Stimulated activated CD8-positive, alpha-beta memory T cell treated with anti-CD3 and anti-CD28 coated beads, Interleukin-7, amount 100 ng/mL, for 24 hours (primary cell): ENCODE measurements around the gene NRXN3.
"Not testable (repeated sequence)": the region's sequence is repeated elsewhere in the genome, so short reads cannot be mapped to it uniquely, and the experiment has no call there.

ENCODE experiments used
- DNase-seq: peaks from one replicate; pipeline ENCODE4 v3.0.0-alpha.2; 2020; ENCODE audit warnings: low read depth

The NRXN3 gene

DNA sequence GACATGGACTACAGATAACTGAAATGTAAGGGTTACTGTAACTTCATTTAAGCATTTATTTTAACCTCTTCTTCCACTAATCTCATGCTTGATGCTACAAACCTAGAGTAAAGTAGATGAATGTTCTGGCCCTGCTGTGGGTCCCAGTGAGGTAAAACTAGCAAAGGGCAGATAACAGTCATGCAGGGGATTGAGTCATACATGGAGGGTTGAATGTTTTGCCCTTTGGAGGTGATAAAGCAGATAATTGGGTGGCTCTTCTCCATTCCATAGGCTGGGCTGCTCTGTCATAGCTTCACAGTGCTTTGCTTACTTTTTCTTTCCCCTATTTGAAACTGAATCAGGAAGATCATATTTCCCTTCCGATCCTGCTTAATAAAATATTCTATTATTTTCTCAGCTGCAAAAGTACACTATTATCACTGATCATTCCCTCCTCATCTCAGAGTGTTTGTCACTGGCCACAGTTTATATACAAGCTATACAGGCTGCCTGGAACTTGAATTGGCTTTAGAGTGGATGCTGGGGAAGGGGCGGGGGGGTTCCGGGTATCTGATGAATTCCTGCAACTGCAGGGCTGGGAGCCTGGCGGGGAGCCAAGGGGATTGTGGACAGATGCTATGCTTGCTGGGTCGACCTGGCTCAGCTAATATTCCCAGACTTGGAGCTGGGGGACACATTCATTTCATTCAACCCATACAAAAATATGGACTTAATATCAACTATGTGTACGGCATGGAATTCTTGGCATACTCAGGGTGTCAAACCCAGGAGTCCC lies 235.1 kb downstream of the NRXN3 start:
- no peak for DNase-seq

DNA sequence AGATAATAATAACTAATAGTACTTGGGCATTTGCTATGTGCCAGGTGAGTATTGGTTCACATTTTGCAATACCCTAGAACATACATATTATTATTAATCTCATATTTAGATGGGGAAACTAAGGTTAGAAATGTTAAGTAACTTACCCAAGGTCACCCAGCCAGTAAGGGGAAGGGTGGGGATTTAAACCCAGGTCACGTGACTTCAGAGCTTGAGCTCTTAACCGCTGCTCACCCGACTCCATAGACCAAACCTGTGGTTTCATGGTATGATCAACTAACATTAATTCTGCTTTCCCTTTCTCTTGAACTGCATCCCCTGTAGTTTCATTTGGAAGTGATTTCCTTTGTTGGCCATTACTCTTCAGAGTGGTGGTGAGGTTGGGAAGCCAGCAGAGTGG lies 242.3 kb downstream of the NRXN3 start:
- DNase-seq, result no peak

DNA sequence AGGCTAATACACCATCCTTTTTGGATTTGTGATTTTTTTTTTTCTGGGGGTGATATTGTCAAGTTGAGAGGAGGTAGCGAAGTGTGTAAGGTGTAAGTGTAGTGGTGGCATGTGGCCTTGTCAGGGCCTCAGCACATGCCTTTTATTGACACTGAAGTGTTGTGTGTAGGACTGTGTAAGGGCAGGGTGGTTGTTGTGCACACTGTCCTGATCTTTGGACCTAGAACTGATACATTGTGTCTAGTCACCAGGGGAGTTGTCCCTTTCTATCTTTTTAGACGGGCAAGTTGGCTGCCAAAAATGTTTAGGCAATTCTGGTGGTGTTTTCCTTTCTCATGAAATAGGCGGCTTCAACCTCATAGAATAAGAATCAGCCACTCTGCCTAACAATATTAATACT lies 244.0 kb downstream of the NRXN3 start:
- DNase-seq, result no peak

GRCh38 chr14:78417532-78417931 lies 247.4 kb downstream of the NRXN3 start:
- no peak for DNase-seq

GRCh38 chr14:78424311-78424710 lies 254.1 kb downstream of the NRXN3 start:
- DNase-seq, result no peak

GRCh38 chr14:78425330-78425729 lies 255.2 kb downstream of the NRXN3 start:
- DNase-seq, result no peak

DNA sequence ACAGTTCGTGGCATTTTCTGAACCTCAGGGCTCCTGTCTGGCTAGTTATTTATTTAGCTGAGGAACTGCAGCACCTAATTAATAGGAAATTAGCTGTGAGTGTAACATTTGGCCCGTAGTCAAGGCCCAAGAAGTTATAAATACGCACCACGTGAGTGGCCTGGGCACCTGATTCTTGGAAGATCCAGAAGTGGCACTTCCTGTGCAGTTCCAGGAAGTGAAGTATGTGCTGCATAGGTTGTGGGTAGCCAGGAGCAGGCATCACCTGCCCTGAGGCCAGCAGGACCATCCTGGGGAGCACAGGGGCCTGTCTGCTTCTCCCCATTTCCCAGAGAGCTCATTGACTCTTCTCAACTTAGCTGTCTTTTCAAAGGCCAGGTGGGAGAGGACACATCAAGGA lies 255.6 kb downstream of the NRXN3 start:
- no peak for DNase-seq

DNA sequence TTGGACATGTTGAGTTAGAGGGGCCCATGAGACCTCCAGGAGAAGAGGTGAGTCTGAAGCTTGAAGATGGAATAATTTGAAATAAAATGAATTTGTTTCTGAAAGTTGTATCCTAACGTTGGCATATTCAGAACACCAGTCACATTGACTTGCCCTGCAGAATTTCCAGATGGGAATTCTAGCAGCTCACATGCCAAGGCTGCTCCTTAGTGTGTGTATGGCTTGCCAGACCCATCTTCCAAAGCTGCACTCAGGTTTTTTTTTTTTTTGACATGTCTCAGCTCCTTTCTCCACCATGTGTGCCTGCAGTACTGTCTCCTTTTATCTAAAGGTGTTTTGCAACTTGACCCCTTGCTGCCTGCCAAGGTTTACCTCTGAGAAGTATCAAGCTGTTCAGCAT lies 261.9 kb downstream of the NRXN3 start:
- no peak for DNase-seq

GRCh38 chr14:78437448-78437847 lies 267.3 kb downstream of the NRXN3 start:
- DNase-seq, result not testable (repeated sequence)

DNA sequence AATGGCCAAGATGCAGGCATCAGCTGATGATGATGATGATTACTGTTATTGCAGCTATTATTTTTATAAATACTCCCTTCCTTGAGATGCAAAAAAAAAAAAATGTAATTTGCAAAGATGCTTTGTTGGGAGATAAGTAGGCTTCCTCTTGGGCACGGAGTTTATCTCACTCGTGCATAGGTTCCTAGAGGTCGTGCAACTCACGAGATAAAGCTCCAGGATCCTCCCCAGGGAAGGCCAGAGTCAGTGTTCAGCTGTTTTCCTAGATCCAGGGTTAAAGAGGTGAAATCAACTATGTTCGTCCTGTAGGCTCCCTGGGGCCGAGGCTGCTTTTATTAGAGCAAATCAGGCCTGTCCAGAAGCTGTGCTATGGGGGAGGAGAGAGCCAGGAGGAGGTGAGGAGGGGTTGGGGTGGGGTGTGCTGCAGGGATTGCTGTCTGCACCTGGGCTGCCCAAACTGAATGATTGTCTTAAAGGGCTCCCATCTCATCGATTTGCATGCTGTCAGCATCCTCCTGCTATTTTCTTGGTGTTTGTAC lies 270.3 kb downstream of the NRXN3 start:
- DNase-seq, result no peak

GRCh38 chr14:78443834-78444233 lies 273.7 kb downstream of the NRXN3 start:
- DNase-seq, result no peak

DNA sequence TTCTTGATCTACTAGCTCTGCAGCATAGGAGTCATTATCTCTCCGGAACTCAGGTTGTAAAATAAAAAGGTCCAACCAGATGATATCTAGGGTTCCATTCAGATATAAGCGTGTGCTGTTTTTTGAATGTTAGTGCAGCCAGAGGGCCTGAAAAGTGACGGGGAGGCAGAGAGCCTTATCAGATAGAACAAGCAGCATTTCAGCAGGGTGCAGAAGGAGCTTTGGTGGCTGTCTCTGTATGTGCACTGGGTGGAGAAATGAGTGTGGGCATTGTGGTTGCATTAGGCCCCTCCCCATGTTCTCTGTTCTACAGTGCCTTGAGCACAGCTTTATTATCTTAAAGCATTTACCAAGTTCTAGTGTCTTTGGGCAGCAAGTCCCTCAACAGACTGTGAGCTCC lies 275.1 kb downstream of the NRXN3 start:
- DNase-seq, result no peak

GRCh38 chr14:78446807-78447206 lies 276.6 kb downstream of the NRXN3 start:
- no peak for DNase-seq

GRCh38 chr14:78448164-78449094 lies 278.3 kb downstream of the NRXN3 start:
- DNase-seq, result no peak

DNA sequence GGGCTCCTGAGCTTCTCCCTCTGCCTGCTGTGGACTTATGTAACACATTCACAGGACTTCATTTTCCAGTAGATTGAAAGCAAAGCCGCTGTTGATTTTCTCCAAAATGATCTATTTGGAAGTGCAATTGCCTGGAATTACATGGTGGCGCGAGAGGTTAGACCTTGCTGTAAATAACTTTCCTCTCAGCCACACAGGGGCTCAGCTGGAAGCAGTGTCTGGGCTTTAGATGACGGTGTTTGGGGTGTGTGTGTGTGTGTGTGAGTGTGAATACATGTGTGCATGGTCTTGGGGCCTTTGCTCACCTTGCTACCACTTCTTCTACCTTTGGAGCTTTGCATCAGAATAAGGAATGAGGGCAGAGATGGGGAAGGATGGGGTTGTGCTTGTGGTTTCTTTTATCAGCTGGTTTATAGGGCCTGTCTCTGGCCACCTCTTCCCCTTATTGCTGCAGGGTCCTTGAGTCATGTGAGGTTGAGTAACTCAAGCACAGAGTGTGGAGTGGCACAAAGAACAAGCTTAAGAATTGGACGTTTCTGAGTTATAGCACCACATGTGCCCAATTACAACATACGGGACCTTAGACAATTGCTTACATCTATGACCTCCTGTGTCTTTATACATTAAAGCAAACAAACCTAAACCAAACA lies 280.6 kb downstream of the NRXN3 start:
- DNase-seq, result no peak

GRCh38 chr14:78451319-78451695 lies 281.1 kb downstream of the NRXN3 start:
- no peak for DNase-seq

GRCh38 chr14:78455896-78456435 lies 285.8 kb downstream of the NRXN3 start:
- DNase-seq, result no peak

DNA sequence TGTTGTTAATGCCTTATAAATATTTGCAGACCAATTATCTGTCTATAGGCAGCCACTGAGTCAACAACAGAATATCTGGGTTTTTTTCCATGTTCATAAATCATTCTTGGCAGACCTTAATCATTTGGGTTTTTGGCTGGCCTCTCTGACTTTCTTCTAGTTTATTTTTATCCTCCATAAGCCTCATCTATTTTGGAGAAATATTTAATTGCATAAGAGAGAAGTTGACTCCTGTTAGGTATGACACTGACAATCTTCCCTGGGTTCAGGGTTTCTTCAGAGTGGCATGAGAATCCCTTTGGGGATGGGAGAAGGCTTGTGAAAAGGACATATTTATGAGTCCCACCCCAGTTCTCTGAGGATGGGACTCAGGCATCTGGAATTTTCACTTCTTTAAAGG lies 299.8 kb downstream of the NRXN3 start:
- no peak for DNase-seq

GRCh38 chr14:78479127-78479780 lies 309.1 kb downstream of the NRXN3 start:
- DNase-seq, result no peak

DNA sequence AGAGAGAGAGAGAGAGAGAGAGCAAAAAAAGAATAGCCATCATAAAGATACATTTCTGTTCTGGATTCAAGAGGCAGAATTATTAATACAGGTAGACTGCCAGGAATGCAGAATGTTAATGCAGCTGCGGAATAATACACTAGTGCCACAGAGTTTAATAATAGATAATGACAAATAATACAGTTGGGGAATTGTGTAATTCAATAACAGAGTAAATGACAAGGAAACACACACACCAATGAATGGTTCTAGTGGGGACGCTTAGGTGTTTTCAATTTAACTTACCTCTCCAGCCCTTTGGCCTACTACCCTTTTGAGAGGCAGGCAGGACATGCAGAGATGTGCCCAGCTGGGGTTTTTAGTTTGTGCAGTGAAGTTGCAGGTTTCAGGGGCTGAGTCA lies 313.9 kb downstream of the NRXN3 start:
- no peak for DNase-seq

- no peak for DNase-seq
Observed at GRCh38 chr14:78486081-78486480, 315.9 kb downstream of the NRXN3 start.

DNA sequence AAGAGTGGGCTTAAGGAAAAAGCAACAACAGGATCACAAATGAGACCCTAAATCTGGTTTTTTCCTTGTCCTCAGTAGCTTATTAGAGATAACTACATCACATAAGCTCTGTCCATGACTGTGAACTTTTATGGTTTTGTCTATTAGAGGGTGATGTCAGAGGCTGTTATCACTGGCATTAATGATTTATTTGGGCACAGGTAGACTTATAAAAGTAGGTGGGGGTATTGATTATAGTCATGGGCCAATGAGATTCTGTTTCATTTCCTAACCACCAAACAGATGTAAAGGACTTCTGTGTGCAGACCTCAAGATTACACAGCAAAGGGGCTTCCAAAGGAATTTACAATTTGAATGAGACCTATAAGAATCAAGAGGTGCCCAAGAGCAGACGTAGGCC lies 316.4 kb downstream of the NRXN3 start:
- no peak for DNase-seq
